ENCODE results near the gene ZNF511.

The ZNF511 gene

GRCh38 chr10:133293810-133294119 is 14.9 kb upstream of the ZNF511 start:
- TF ChIP-seq GATA2 (IDR thresholded peaks at IDR 0.05; ENCODE audit: low read depth, low read length) (no peak), GATA3 (IDR thresholded peaks at IDR 0.05; ENCODE audit: low read depth, low read length) (no peak)

DNA sequence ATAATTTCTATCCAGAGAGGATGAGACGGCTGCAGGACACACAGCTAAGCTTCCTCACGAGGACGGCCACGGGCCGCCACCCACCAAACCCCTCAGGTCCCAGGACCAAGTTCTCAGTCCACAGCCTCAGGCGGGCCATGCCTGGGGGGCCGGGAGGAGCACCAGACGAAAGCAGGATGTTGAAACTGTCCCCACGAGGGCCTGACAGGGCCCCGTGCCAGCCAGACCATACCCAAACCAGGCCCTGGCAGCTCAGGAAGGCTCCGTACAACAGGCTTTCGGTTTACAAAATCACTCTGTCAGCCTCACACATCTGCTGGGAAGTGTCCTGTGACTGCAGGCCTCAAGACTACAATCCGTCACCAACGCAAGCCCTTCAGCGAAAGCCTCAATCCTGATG is 14.5 kb upstream of the ZNF511 start:
- no peak for TF ChIP-seq GATA2 (IDR thresholded peaks at IDR 0.05; ENCODE audit: low read depth, low read length)
- no peak for TF ChIP-seq GATA3 (IDR thresholded peaks at IDR 0.05; ENCODE audit: low read depth, low read length)

- TF ChIP-seq GATA3 (IDR thresholded peaks at IDR 0.05; ENCODE audit: low read depth, low read length) (no peak), GATA2 (IDR thresholded peaks at IDR 0.05; ENCODE audit: low read depth, low read length) (no peak)
Measured at GRCh38 chr10:133295426-133296320, 13.0 kb upstream of the ZNF511 start.

GRCh38 chr10:133297504-133297903 is 11.2 kb upstream of the ZNF511 start:
- TF ChIP-seq GATA2 (IDR thresholded peaks at IDR 0.05; ENCODE audit: low read depth, low read length) (no peak), GATA3 (IDR thresholded peaks at IDR 0.05; ENCODE audit: low read depth, low read length) (no peak)

DNA sequence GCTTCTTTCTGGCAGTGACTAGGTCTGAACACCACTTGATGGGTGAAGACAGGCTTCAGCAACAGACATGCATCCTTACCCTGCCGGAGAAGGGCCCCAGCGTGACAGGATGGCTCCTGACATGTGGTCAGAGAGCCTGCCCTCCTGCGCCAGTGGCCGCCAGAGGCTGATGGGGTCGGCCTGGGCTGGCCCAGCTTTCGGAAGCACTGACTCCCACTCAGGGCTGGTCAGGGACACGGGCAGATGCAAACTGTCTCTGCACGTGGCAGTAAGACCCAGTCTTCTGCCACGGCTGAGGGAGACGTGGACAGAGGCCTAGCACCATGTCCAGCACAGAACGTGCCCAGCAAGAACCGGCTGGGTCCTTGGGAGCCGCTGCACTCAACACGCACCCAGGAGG is 10.2 kb upstream of the ZNF511 start:
- TF ChIP-seq GATA3 (IDR thresholded peaks at IDR 0.05; ENCODE audit: low read depth, low read length) (no peak), GATA2 (IDR thresholded peaks at IDR 0.05; ENCODE audit: low read depth, low read length) (no peak)

- TF ChIP-seq GATA2 (IDR thresholded peaks at IDR 0.05; ENCODE audit: low read depth, low read length) (no peak), GATA3 (IDR thresholded peaks at IDR 0.05; ENCODE audit: low read depth, low read length) (no peak)
Measured at GRCh38 chr10:133299224-133299623, 9.5 kb upstream of the ZNF511 start.

DNA sequence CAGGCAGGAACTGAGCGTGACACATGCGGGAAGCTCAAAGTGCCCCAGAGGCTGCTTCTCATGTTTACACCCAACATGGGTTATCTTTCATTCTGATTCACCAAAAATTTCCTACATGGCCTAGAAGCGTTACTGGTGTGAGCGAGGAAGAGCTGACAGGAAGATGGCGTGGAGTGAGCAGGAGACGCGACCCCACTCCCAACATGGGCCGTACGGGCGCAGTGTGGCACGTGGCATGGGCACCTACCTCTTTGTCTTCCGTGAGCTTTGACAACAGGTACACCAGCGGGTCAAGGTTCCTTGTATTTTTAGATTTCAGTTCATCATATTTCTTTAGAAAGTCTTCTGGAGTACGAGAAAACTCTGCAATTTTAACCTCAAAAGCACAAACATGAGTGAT is 9.0 kb upstream of the ZNF511 start:
- TF ChIP-seq GATA3 (IDR thresholded peaks at IDR 0.05; ENCODE audit: low read depth, low read length) (no peak), GATA2 (IDR thresholded peaks at IDR 0.05; ENCODE audit: low read depth, low read length) (no peak)

- no peak for TF ChIP-seq GATA3 (IDR thresholded peaks at IDR 0.05; ENCODE audit: low read depth, low read length)
- TF ChIP-seq GATA2 (IDR thresholded peaks at IDR 0.05; ENCODE audit: low read depth, low read length) = no peak
Measured at GRCh38 chr10:133302230-133302629, 6.5 kb upstream of the ZNF511 start.

- TF ChIP-seq GATA3 (IDR thresholded peaks at IDR 0.05; ENCODE audit: low read depth, low read length) = no peak
- TF ChIP-seq GATA2 (IDR thresholded peaks at IDR 0.05; ENCODE audit: low read depth, low read length) = no peak
Measured at GRCh38 chr10:133303206-133303605, 5.5 kb upstream of the ZNF511 start.

DNA sequence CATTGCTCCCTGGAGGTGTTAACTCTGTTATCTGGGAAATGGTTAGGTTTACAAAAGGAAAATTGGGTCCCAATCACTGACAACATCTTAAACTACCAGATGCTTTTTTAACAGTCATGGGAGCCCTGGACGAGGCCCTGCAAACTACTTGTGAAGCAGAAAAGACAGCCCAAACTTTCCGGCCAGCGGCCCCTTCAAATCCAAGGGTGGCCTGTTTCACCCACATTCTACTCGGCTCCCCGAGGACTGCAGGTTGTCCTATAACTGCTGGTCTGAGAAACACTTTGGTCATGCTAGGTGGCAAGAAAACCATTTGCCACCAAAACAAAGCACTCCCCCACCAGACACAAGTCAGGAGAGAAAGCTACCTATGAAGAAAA is 2.6 kb upstream of the ZNF511 start:
- TF ChIP-seq GATA2 (IDR thresholded peaks at IDR 0.05; ENCODE audit: low read depth, low read length) = no peak
- no peak for TF ChIP-seq GATA3 (IDR thresholded peaks at IDR 0.05; ENCODE audit: low read depth, low read length)

GRCh38 chr10:133306941-133307379 is 1.8 kb upstream of the ZNF511 start:
- TF ChIP-seq GATA2 (IDR thresholded peaks at IDR 0.05; ENCODE audit: low read depth, low read length) = no peak
- no peak for TF ChIP-seq GATA3 (IDR thresholded peaks at IDR 0.05; ENCODE audit: low read depth, low read length)

DNA sequence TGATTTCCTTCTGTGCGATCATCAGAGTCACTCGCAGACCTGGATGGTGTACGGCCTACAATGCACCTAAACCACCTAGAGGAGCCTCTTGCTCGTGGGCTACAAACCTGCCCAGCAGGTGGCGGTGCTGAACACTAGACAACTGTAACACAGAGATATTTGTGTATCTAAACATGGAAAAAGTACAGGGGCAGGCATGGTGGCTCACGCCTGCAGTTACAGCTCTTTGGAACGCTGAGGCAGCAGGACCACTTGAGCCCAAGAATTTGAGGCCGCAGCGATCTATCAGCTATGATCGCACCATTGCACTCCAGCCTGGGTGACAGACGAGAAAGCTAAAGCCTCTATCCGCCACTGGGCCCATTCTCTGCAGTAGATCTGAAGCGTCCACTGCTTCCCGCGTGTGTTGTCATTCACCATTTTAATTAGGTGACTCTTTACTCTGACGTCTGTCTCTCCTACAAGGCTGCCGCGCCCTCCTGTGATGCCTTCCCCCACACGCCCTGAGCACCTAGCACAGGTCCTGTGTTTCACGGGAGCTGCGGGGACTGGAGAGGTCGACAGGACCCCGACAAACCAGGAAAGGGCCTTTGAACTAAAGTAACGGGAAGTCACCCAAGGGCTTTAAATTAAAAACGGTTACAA is 816 bp upstream of the ZNF511 start:
- no peak for TF ChIP-seq GATA2 (IDR thresholded peaks at IDR 0.05; ENCODE audit: low read depth, low read length)
- no peak for TF ChIP-seq GATA3 (IDR thresholded peaks at IDR 0.05; ENCODE audit: low read depth, low read length)

GRCh38 chr10:133309100-133309719 is 496 bp downstream of the ZNF511 start:
- TF ChIP-seq GATA3 (IDR thresholded peaks at IDR 0.05; ENCODE audit: low read depth, low read length) (no peak), GATA2 (IDR thresholded peaks at IDR 0.05; ENCODE audit: low read depth, low read length) (no peak)

DNA sequence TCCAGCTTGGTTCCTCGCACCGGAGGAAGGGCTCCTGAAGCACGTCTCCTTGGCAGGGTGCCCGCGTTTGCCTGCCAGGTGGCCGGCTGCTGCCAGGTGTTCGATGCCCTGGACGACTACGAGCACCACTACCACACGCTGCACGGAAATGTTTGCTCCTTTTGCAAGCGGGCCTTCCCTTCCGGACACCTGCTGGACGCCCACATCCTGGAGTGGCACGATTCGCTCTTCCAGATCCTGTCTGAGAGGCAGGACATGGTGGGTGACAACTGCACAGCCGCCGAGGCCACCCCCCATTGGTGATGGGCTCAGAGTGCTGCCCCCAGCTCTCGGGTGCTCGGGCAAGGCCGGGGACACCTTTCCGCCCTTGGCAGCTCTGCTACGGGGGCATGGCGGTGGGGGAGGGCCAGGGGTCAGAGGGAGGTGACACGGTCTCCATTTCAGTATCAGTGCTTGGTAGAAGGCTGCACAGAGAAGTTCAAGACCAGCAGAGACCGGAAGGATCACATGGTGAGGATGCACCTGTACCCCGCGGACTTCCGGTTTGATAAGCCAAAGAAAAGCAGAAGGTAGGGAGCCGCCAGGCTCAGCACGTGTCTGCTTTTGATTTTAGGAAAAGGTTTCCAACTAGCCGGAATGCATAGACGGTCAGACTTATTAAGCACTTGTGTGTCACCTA is 1.1 kb downstream of the ZNF511 start:
- TF ChIP-seq GATA2 (IDR thresholded peaks at IDR 0.05; ENCODE audit: low read depth, low read length) (no peak), GATA3 (IDR thresholded peaks at IDR 0.05; ENCODE audit: low read depth, low read length) (no peak)

Data from SH-SY5Y (cell line).